Stomach (tissue), 4 donors: ENCODE results near the gene SEC24C.

ENCODE experiments used
- EP300 ChIP-seq: sonication (generic); formaldehyde crosslinking; IDR thresholded peaks from one replicate; pipeline ENCODE4 v1.6.1; 2017; ENCODE audit warnings: antibody characterized with exemption
- POLR2A ChIP-seq, 4 donors: fragments of 450-650 bp; IDR thresholded peaks; one replicate each; pipeline ENCODE4 v1.6.1; 2016; ENCODE audit warnings: antibody characterized with exemption in 4 of 4, control low read depth in 2 of 4, mild to moderate bottlenecking in 1 of 4, moderate library complexity in 1 of 4
- POLR2AphosphoS5 ChIP-seq, 3 donors: sonication (generic); formaldehyde crosslinking; IDR thresholded peaks; one replicate each; pipeline ENCODE4 v1.6.1; 2016; ENCODE audit warnings: antibody characterized with exemption in 3 of 3
- TF ChIP-seq, protein P1 (sequence below), 7 experiments: fragments of 450-650 bp in 4 of 7; fragments of 200-600 bp in 3 of 7; sonication (generic) in 3 of 7; IDR thresholded peaks; one replicate each; pipeline ENCODE4 v1.5.1; 2016 to 2019; ENCODE audit warnings: antibody characterized with exemption in 7 of 7, control low read depth in 2 of 7, mild to moderate bottlenecking in 1 of 7

DNA sequence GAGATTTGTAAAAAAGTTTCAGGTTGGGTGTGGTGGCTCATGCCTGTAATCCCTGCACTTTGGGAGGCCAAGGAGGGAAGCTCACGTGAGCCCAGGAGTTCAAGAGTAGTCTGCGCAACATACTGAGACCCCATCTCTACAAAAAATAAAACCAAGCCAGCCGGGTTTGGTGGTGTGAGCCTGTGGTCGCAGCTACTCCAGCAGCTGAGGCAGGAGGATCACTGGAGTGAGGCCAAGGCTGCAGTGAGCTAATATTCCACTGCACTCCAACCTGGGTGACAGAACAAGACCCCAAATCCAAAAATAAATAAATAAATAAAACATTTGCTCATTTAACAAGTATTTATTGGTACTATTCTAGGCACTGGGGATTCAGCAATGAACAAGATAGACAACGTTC is 36.1 kb downstream of the SEC24C start:
- TF ChIP-seq, protein P1, sequence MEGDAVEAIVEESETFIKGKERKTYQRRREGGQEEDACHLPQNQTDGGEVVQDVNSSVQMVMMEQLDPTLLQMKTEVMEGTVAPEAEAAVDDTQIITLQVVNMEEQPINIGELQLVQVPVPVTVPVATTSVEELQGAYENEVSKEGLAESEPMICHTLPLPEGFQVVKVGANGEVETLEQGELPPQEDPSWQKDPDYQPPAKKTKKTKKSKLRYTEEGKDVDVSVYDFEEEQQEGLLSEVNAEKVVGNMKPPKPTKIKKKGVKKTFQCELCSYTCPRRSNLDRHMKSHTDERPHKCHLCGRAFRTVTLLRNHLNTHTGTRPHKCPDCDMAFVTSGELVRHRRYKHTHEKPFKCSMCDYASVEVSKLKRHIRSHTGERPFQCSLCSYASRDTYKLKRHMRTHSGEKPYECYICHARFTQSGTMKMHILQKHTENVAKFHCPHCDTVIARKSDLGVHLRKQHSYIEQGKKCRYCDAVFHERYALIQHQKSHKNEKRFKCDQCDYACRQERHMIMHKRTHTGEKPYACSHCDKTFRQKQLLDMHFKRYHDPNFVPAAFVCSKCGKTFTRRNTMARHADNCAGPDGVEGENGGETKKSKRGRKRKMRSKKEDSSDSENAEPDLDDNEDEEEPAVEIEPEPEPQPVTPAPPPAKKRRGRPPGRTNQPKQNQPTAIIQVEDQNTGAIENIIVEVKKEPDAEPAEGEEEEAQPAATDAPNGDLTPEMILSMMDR (IDR thresholded peaks at IDR 0.05) = no peak
- TF ChIP-seq EP300 = no peak
- TF ChIP-seq POLR2AphosphoS5 (IDR thresholded peaks at IDR 0.05) = no peak
- TF ChIP-seq POLR2A (IDR thresholded peaks at IDR 0.05) = no peak
